Smooth muscle cell (in vitro differentiated cells): ENCODE results near the gene GGCX. TPM values are rescaled to one million over a fixed set of nuclear protein-coding genes. Genes with fewer than 3 reads are reported as not detected.

Experiments
- DNase-seq: peaks from one replicate; lab custom pipeline; 2025; ENCODE audit not compliant: unreplicated experiment; lab: John Stamatoyannopoulos, UW
- H2AFZ ChIP-seq: fragments of 200-600 bp; sonication (generic); 2 replicates; pipeline ENCODE4 v1.6.0; 2016; ENCODE audit warnings: antibody characterized with exemption, low read depth, mild to moderate bottlenecking
- H3F3A ChIP-seq: fragments of 200-600 bp; sonication (generic); 2 replicates; pipeline ENCODE4 v1.6.0; 2017; ENCODE audit warnings: antibody characterized with exemption, low read depth
- H3K27ac ChIP-seq: fragments of 200-600 bp; sonication (generic); 2 replicates; pipeline ENCODE4 v1.5.1; 2016; ENCODE audit warnings: low read depth, mild to moderate bottlenecking
- H3K27me3 ChIP-seq: fragments of 200-600 bp; sonication (generic); 2 replicates; pipeline ENCODE4 v1.6.1; 2016; ENCODE audit warnings: low read depth, mild to moderate bottlenecking
- H3K36me3 ChIP-seq: fragments of 200-600 bp; sonication (generic); 2 replicates; pipeline ENCODE4 v1.5.1; 2016; ENCODE audit warnings: low read depth
- H3K4me1 ChIP-seq: fragments of 200-600 bp; sonication (generic); 2 replicates; pipeline ENCODE4 v1.5.1; 2016; ENCODE audit warnings: low read depth
- H3K4me2 ChIP-seq: fragments of 200-600 bp; sonication (generic); 2 replicates; pipeline ENCODE4 v1.6.0; 2016; ENCODE audit warnings: mild to moderate bottlenecking
- H3K4me3 ChIP-seq: fragments of 200-600 bp; sonication (generic); 2 replicates; pipeline ENCODE4 v1.5.1; 2016; ENCODE audit warnings: mild to moderate bottlenecking
- H3K79me2 ChIP-seq: fragments of 200-600 bp; sonication (generic); 2 replicates; pipeline ENCODE4 v1.6.0; 2016; ENCODE audit warnings: low read depth, mild to moderate bottlenecking
- H3K9ac ChIP-seq: fragments of 200-600 bp; sonication (generic); 2 replicates; pipeline ENCODE4 v1.6.0; 2016; ENCODE audit warnings: low read depth
- H3K9me3 ChIP-seq: fragments of 200-600 bp; sonication (generic); replicated peaks from 2 replicates; pipeline ENCODE4 v1.5.1; 2016; ENCODE audit warnings: low read depth
- H4K20me1 ChIP-seq: fragments of 200-600 bp; sonication (generic); 2 replicates; pipeline ENCODE4 v1.6.0; 2016; ENCODE audit warnings: low read depth
- WGBS: methylation state at CpG from one replicate; pipeline ENCODE4 v1.1.7; 2016; ENCODE audit warnings: low lambda C conversion rate; 5-methylcytosine and 5-hydroxymethylcytosine counted together
- polyA plus RNA-seq: library from polyadenylated mRNA; unstranded; fragments of >200 nt; fragmentation: Nextera tagmentation; extraction: Ambion mirVana; gene quantifications from 2 replicates; pipeline ENCODE4 v1.2.1, GENCODE V29; 2016
- total RNA-seq: library from RNA; depleted of rRNA; stranded (reverse); fragments of >200 nt; gene quantifications from 2 replicates; pipeline ENCODE4 v1.2.3, GENCODE V29; 2014
- TF ChIP-seq, protein P1 (sequence below): fragments of 200-600 bp; sonication (generic); IDR thresholded peaks from 2 replicates; pipeline ENCODE4 v1.5.1; 2017; ENCODE audit warnings: borderline replicate concordance, mild to moderate bottlenecking, antibody characterized with exemption; ENCODE audit not compliant: insufficient read depth, poor library complexity, severe bottlenecking

The GGCX gene
- total and polyA plus RNA-seq, 2 experiments from 2014 or later, result 44.5 to 83.2 TPM

DNA sequence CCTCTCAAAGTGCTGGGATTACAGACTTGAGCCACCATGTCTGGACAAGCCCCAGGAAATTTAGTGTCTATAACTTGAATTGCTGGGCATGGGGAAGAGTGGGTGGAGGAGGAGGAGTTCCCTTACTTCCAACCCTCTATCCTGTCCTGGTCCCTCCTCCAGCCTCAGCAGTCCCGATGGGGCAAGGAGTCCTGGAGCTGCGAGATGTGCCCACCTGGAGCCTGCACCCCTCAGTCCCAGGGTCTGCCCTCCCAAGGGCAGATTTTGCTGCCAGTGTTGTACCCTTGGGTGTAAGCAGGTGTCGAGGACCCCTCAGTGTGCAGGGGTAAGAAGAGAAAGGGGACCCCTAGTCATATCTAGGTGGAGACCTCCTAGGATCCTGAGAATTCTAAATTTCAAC is 18.9 kb upstream of the GGCX start:
- Histone ChIP-seq H3K79me2 (no peaks in the 10 kb centered on the region), H3K27me3 (no peaks in the 10 kb centered on the region), H3K27ac (no peak overlapping the region), H3K4me1 (peaks cover 19% of the 10 kb centered on the region), H3K9me3 (no peaks in the 10 kb centered on the region), H3K4me2 (no peak overlapping the region), H2AFZ (no peak overlapping the region), H3K9ac (no peak overlapping the region), H3F3A (peaks cover 9% of the 10 kb centered on the region), H3K36me3 (no peaks in the 10 kb centered on the region), H3K4me3 (no peak overlapping the region), H4K20me1 (no peaks in the 10 kb centered on the region)
- TF ChIP-seq, protein P1, sequence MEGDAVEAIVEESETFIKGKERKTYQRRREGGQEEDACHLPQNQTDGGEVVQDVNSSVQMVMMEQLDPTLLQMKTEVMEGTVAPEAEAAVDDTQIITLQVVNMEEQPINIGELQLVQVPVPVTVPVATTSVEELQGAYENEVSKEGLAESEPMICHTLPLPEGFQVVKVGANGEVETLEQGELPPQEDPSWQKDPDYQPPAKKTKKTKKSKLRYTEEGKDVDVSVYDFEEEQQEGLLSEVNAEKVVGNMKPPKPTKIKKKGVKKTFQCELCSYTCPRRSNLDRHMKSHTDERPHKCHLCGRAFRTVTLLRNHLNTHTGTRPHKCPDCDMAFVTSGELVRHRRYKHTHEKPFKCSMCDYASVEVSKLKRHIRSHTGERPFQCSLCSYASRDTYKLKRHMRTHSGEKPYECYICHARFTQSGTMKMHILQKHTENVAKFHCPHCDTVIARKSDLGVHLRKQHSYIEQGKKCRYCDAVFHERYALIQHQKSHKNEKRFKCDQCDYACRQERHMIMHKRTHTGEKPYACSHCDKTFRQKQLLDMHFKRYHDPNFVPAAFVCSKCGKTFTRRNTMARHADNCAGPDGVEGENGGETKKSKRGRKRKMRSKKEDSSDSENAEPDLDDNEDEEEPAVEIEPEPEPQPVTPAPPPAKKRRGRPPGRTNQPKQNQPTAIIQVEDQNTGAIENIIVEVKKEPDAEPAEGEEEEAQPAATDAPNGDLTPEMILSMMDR, result no peak
- no peak for DNase-seq
- WGBS, result 91% methylated on average over 3 of the region's 3 CpGs

DNA sequence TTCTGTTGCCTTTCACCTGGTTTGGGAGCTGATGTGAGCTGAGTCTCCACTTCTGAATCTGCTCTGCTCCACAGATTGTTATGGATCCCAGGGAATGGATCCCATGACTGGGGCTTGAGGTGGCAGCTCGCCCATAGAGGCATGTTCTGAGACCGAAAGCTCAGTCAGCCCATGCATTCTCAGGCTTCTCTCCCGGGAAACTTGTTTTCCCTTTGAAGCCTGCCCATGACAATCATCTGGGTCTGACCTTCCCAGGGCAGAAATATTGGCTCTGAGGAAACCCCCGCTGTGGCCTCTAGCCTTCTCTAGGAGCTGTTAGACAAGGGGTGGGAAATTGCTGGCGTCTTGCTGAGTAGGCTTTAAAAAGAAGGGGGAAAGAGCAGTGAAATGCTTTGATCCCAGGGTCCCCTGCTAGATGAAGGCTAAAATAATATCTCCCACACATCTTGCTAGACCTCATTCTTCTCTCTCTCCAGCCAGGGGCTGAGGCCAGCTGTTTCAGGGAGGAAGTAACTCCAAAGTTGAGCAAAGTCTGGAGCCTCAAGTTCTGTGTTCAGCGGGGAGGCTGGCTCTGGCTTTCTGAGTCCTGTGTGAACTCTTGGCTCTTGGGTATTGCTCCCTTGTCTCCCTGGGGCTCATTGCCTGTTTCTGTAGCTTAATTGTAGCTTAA is 18.1 kb upstream of the GGCX start:
- Histone ChIP-seq H3K36me3 (no peaks in the 10 kb centered on the region), H3K4me1 (peaks cover 19% of the 10 kb centered on the region), H3F3A (peaks cover 9% of the 10 kb centered on the region), H4K20me1 (no peaks in the 10 kb centered on the region), H3K4me3 (peak overlapping the region; percentile 55), H2AFZ (peak overlapping the region; percentile 20), H3K79me2 (no peaks in the 10 kb centered on the region), H3K27me3 (no peaks in the 10 kb centered on the region), H3K27ac (peak overlapping the region; percentile 67), H3K4me2 (peak overlapping the region; percentile 84), H3K9ac (no peak overlapping the region), H3K9me3 (no peaks in the 10 kb centered on the region)
- DNase-seq, result no peak
- TF ChIP-seq, protein P1, result no peak
- WGBS, result 42% methylated on average over 6 of the region's 6 CpGs

DNA sequence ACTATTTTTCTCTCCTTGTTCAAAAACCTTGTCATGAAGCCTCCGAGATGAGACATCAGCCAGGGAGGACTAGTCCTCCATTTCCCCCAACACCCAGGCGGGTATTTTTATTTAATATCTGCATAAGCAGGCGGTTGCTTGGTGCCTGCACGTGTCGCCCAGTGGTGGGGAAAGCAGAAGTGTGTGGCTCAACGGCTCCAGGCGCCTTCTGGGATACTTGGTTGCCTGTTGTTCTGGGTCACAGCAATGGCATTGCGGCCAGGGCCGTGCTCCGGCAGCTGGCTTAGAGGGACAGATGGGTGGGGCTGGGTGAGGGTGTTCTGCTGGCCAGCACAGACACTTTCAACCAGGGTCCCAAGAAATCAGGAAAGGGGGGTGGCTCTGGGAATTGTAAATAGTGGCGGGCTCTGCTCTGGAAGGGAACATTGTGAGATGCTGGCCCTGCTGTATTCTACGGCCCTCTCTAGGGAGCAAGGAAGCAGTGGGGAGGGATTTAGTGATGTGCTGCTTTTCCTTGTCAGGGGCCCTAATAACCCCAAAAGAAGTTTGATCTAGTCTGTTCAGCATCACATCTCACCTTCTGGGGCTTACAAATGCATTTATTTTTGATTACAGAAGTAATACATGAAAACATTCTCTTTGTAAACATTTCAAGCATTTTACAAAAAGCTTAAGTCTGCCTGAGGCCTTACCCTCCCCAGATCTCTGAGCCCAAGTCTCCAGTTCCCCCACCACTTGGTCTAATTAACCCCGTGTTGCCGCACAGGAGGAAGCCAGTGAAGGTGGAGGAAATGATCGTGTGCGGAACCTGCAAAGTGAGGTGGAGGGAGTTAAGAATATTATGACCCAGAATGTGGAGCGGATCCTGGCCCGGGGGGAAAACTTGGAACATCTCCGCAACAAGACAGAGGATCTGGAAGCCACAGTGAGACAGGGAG is 17.2 kb upstream of the GGCX start:
- Histone ChIP-seq H3K4me2 (peak overlapping the region; percentile 84), H3K9me3 (no peaks in the 10 kb centered on the region), H3K9ac (peak overlapping the region; percentile 39), H3K4me1 (peaks cover 19% of the 10 kb centered on the region), H3K27me3 (no peaks in the 10 kb centered on the region), H3K27ac (peak overlapping the region; percentile 67), H3K36me3 (no peaks in the 10 kb centered on the region), H4K20me1 (no peaks in the 10 kb centered on the region), H3K79me2 (no peaks in the 10 kb centered on the region), H3F3A (peaks cover 9% of the 10 kb centered on the region), H2AFZ (peak overlapping the region; percentile 84), H3K4me3 (peak overlapping the region; percentile 55)
- 47% methylated on average over 19 of the region's 19 CpGs for WGBS
- TF ChIP-seq, protein P1, result no peak
- DNase-seq, result no peak
